ENCODE data around the gene TOB1.

DNA sequence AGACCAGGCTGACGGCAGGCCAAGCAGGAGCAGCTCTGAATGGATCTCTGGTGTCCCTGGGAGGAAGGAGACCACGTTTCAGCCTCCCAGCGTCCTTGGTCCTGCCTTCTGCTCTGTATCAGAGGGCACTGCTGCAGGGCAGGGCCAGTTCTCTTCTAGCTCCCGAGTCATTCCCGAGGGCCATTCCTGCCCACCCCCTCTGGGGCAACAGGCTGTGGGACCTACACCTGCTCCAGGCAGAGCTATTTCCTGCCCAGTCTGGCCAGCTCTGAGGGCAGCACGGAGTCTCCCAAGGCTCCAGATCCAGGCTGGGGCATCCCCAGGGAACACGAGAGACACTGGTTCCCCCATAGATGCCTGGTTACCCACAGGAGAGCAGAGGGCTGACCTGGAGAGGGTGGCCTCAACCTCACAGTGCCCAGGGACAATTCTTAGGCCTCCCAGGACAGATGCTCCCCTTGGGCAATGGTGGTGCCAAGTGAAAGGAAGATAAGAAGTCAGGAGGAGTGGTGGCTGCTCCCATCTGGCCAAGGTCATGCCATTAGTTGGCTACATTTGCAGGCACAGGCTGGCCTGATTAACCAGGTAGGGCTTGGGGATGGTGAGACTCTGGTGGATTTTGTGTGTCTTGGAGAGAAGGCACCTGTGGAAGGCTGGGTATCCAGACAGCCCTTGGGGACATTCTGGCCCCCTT is 28.7 kb downstream of the TOB1 start:
- no peak for TF ChIP-seq POLR2A (IDR thresholded peaks at IDR 0.05; ENCODE audit: low read length)
- no peak for TF ChIP-seq GATA1 (IDR thresholded peaks at IDR 0.05; ENCODE audit: low read depth, low read length)
